ENCODE data around the gene SMTNL2. TPM values are rescaled to one million over a fixed set of nuclear protein-coding genes. Genes with fewer than 3 reads are reported as not detected.

SMTNL2 gene
- total and polyA plus RNA-seq, 9 of the 15 experiments (the other 6 are each of a cell fraction or from before 2014, with no cell fraction given), result not detected

DNA sequence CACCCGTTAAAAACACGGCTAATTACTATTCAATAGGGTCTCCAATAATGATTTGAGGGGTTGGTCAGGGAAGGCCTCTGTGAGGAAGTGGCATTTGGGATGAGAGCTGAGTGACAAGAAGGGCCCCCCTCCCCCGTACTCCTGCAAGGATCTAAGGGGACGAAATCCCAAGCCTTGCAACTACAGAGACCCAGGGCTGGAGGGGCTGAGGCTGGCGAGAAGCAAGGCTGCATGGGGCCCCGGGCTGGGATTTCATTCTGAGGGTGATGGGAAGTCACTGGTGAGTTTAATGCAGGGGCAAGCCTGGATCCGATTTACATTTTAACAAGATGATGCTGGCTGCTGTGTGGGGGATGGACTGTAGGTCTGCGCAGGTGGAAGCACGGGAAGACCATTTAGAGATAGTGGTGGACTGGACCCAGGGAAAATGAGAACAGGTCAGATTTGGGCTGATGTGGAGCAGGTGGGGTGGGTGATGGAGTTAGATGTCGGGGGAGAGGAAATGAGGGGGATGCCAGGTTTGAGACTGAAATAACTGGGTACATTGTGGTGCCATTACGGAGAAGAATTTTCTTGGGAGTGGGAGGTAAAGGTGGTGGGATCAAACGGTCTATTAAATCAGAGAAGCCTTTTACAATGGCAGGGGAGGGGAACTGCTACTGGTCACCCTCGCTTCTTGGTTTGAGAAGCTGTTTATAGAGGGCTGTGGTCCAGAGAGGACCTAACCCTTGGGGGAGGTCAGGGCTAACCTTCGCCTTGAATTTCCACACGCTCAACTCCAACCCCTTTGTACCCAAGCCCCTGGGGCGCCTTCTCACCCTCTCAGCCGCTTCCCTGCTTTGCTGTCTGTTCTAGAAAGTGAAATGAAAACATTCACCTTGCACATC, 28.2 kb upstream of the SMTNL2 start (continued):
- TF ChIP-seq SMC3 (conservative IDR thresholded peaks at IDR 0.05; ENCODE audit: insufficient read depth, low read depth, low read length) (no peak), THAP12 (CRISPR knock-in tag; IDR thresholded peaks at IDR 0.05) (no peak), CBX8 (IDR thresholded peaks at IDR 0.05; ENCODE audit: borderline replicate concordance, extremely low read depth, low read depth, low read length, poor library complexity, severe bottlenecking) (no peak), RBM39 (optimal IDR thresholded peaks at IDR 0.05; ENCODE audit: low read depth, low read length) (no peak), MCM3 (IDR thresholded peaks at IDR 0.05) (no peak), TAF15 (IDR thresholded peaks at IDR 0.05; ENCODE audit: low read depth, low read length) (no peak), NFIX (CRISPR knock-in tag; IDR thresholded peaks at IDR 0.05; ENCODE audit: low read depth) (no peak), RAD51 (IDR thresholded peaks at IDR 0.05; ENCODE audit: borderline replicate concordance, low read depth) (no peak)
- TF ChIP-seq, protein P1, sequence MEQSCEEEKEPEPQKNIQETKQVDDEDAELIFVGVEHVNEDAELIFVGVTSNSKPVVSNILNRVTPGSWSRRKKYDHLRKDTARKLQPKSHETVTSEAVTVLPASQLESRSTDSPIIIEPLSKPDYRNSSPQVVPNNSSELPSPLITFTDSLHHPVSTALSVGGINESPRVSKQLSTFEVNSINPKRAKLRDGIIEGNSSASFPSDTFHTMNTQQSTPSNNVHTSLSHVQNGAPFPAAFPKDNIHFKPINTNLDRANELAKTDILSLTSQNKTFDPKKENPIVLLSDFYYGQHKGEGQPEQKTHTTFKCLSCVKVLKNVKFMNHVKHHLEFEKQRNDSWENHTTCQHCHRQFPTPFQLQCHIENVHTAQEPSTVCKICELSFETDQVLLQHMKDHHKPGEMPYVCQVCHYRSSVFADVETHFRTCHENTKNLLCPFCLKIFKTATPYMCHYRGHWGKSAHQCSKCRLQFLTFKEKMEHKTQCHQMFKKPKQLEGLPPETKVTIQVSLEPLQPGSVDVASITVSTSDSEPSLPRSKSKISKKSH (CRISPR knock-in tag; IDR thresholded peaks at IDR 0.05), result no peak
